HG03520 (cell line): ENCODE measurements around the gene ISLR.

Experiments used
- ATAC-seq: cut with Tn5 transposase; IDR thresholded peaks from one replicate; pipeline ENCODE4 v1.9.1; 2021; ENCODE audit warnings: mild to moderate bottlenecking, moderate library complexity; ENCODE audit not compliant: unreplicated experiment

Gene ISLR

GRCh38 chr15:74192751-74193150 lies 19.2 kb downstream of the ISLR start:
- ATAC-seq: no peak

- no peak for ATAC-seq
Observed at GRCh38 chr15:74193299-74193718, 19.8 kb downstream of the ISLR start.

- no peak for ATAC-seq
Observed at GRCh38 chr15:74193905-74194304, 20.4 kb downstream of the ISLR start.

GRCh38 chr15:74194572-74195559 lies 21.4 kb downstream of the ISLR start:
- ATAC-seq: no peak

GRCh38 chr15:74196175-74196574 lies 22.7 kb downstream of the ISLR start:
- no peak for ATAC-seq

- no peak for ATAC-seq
Observed at GRCh38 chr15:74197176-74197965, 23.9 kb downstream of the ISLR start.

GRCh38 chr15:74199297-74199652 lies 25.8 kb downstream of the ISLR start:
- no peak for ATAC-seq

GRCh38 chr15:74200412-74200815 lies 26.9 kb downstream of the ISLR start:
- no peak for ATAC-seq

- ATAC-seq: no peak
Observed at GRCh38 chr15:74200871-74201419, 27.4 kb downstream of the ISLR start.

- ATAC-seq: no peak
Observed at GRCh38 chr15:74201710-74202420, 28.4 kb downstream of the ISLR start.

- ATAC-seq: no peak
Observed at GRCh38 chr15:74202452-74203401, 29.2 kb downstream of the ISLR start, which contains the start of gene STRA6. Gene STRA6, minus strand, starts transcription at chr15:74202787. Its CDS starts 520 bp downstream, at chr15:74202267.

GRCh38 chr15:74203914-74204431 lies 30.5 kb downstream of the ISLR start:
- ATAC-seq: no peak

- ATAC-seq: no peak
Observed at GRCh38 chr15:74205582-74205947, 32.1 kb downstream of the ISLR start.

GRCh38 chr15:74206801-74207281 lies 33.3 kb downstream of the ISLR start:
- no peak for ATAC-seq

- no peak for ATAC-seq
Observed at GRCh38 chr15:74207652-74208440, 34.3 kb downstream of the ISLR start.

- ATAC-seq: no peak
Observed at GRCh38 chr15:74208496-74208895, 35.0 kb downstream of the ISLR start.

GRCh38 chr15:74208901-74209559 lies 35.5 kb downstream of the ISLR start:
- ATAC-seq: no peak

GRCh38 chr15:74209560-74209958 lies 36.0 kb downstream of the ISLR start:
- no peak for ATAC-seq
